Activated CD8-positive, alpha-beta memory T cell treated with anti-CD3 and anti-CD28 coated beads, Interleukin-2, amount 50 U/mL, for 4 hours (primary cell): ENCODE data around the gene ARSK.

Experiments
- DNase-seq: peaks from one replicate; pipeline ENCODE4 v3.0.0-alpha.2; 2020

The ARSK gene

GRCh38 chr5:95652849-95653248, 97.9 kb downstream of the ARSK start:
- DNase-seq = no peak

- no peak for DNase-seq
Measured at GRCh38 chr5:95654196-95654595, 99.3 kb downstream of the ARSK start.
